Mesodermal cell (in vitro differentiated cells): Measurements from ENCODE around the gene GRM6.

ENCODE experiments used
- H3K27ac ChIP-seq: 2 replicates; pipeline ENCODE4 v1.7.0; 2013; ENCODE audit warnings: mild to moderate bottlenecking, low read depth, low read length, moderate library complexity; ENCODE audit not compliant: severe bottlenecking
- H3K36me3 ChIP-seq: 2 replicates; pipeline ENCODE4 v1.7.1; 2013; ENCODE audit warnings: mild to moderate bottlenecking, low read length, moderate library complexity; ENCODE audit not compliant: control insufficient read depth, insufficient read depth
- H3K4me1 ChIP-seq: one replicate; pipeline ENCODE4 v1.7.1; 2013; ENCODE audit warnings: mild to moderate bottlenecking, low read length; ENCODE audit not compliant: insufficient read depth, control insufficient read depth, poor library complexity, severe bottlenecking
- H3K4me3 ChIP-seq: 2 replicates; pipeline ENCODE4 v1.7.0; 2013; ENCODE audit warnings: low read length, control low read depth, mild to moderate bottlenecking; ENCODE audit not compliant: insufficient read depth, poor library complexity, severe bottlenecking; ENCODE audit errors: extremely low read depth
- H3K9me3 ChIP-seq: 2 replicates; pipeline ENCODE4 v1.7.1; 2013; ENCODE audit warnings: mild to moderate bottlenecking, low read length, moderate library complexity; ENCODE audit not compliant: control insufficient read depth
- WGBS, 2 experiments: methylation state at CpG; one replicate each; pipeline ENCODE4 v1.1.5; 2013; ENCODE audit warnings: missing lambda C conversion rate in 2 of 2; ENCODE audit not compliant: insufficient coverage in 2 of 2; 5-methylcytosine and 5-hydroxymethylcytosine counted together

GRM6 gene

GRCh38 chr5:178993955-178994579 is 1.1 kb downstream of the GRM6 start:
- Histone ChIP-seq H3K36me3 (no peaks in the 10 kb centered on the region), H3K4me1 (no peaks in the 10 kb centered on the region), H3K4me3 (no peak overlapping the region), H3K9me3 (peaks cover 21% of the 10 kb centered on the region), H3K27ac (no peak overlapping the region)
- 44 to 51% methylated on average over 45 to 51 of the region's 53 CpGs for WGBS, 2 experiments

- Histone ChIP-seq H3K4me1 (no peaks in the 10 kb centered on the region), H3K27ac (no peak overlapping the region), H3K9me3 (peaks cover 28% of the 10 kb centered on the region), H3K4me3 (no peak overlapping the region), H3K36me3 (no peaks in the 10 kb centered on the region)
- 86 to 88% methylated on average over 16 to 18 of the region's 20 CpGs for WGBS, 2 experiments
Measured at GRCh38 chr5:178993236-178993765, 1.8 kb downstream of the GRM6 start.

- H3K9me3 ChIP-seq, result peaks cover 30% of the 10 kb centered on the region
- no peak overlapping the region for H3K27ac ChIP-seq
- 65% methylated on average over 7 to 9 of the region's 9 CpGs for WGBS, 2 experiments
- no peaks in the 10 kb centered on the region for H3K36me3 ChIP-seq
- H3K4me3 ChIP-seq, result no peak overlapping the region
- no peaks in the 10 kb centered on the region for H3K4me1 ChIP-seq
Measured at GRCh38 chr5:178992291-178992895, 2.7 kb downstream of the GRM6 start.

GRCh38 chr5:178991190-178992145 is 3.7 kb downstream of the GRM6 start:
- Histone ChIP-seq H3K9me3 (peaks cover 34% of the 10 kb centered on the region), H3K4me1 (no peaks in the 10 kb centered on the region), H3K36me3 (no peaks in the 10 kb centered on the region), H3K27ac (no peak overlapping the region), H3K4me3 (no peak overlapping the region)
- 86 to 87% methylated on average over 19 to 24 of the region's 28 CpGs for WGBS, 2 experiments

GRCh38 chr5:178990491-178990890 is 4.6 kb downstream of the GRM6 start:
- 74 to 95% methylated on average over 4 to 10 of the region's 12 CpGs for WGBS, 2 experiments

GRCh38 chr5:178989311-178989710 is 5.8 kb downstream of the GRM6 start:
- H3K4me1 ChIP-seq, result no peaks in the 10 kb centered on the region
- WGBS, 2 experiments, result 79 to 85% methylated on average over 7 of the region's 7 CpGs
- no peak overlapping the region for H3K27ac ChIP-seq

More at GRCh38 chr5:178990491-178990890, 4.6 kb downstream of the GRM6 start:
- Histone ChIP-seq H3K4me1 (no peaks in the 10 kb centered on the region), H3K4me3 (no peak overlapping the region), H3K9me3 (peaks cover 42% of the 10 kb centered on the region), H3K36me3 (no peaks in the 10 kb centered on the region), H3K27ac (no peak overlapping the region)

GRCh38 chr5:178988436-178989220 is 6.5 kb downstream of the GRM6 start:
- Histone ChIP-seq H3K27ac (no peak overlapping the region), H3K36me3 (no peaks in the 10 kb centered on the region), H3K9me3 (peaks cover 51% of the 10 kb centered on the region), H3K4me1 (no peaks in the 10 kb centered on the region), H3K4me3 (no peak overlapping the region)
- 82 to 85% methylated on average over 19 to 23 of the region's 27 CpGs for WGBS, 2 experiments

More at GRCh38 chr5:178989311-178989710, 5.8 kb downstream of the GRM6 start:
- H3K9me3 ChIP-seq, result peaks cover 51% of the 10 kb centered on the region
- H3K4me3 ChIP-seq, result no peak overlapping the region
- no peaks in the 10 kb centered on the region for H3K36me3 ChIP-seq

GRCh38 chr5:178986326-178986960 is 8.7 kb downstream of the GRM6 start:
- Histone ChIP-seq H3K4me3 (no peak overlapping the region), H3K36me3 (no peaks in the 10 kb centered on the region), H3K4me1 (no peaks in the 10 kb centered on the region), H3K27ac (no peak overlapping the region), H3K9me3 (peaks cover 63% of the 10 kb centered on the region)
- WGBS, 2 experiments, result 92 to 93% methylated on average over 38 to 43 of the region's 43 CpGs

GRCh38 chr5:178984145-178985072 is 10.7 kb downstream of the GRM6 start:
- H3K27ac ChIP-seq, result no peak overlapping the region
- H3K36me3 ChIP-seq, result no peaks in the 10 kb centered on the region
- H3K4me1 ChIP-seq, result no peaks in the 10 kb centered on the region
- WGBS, 2 experiments, result 85 to 87% methylated on average over 36 of the region's 37 CpGs
- H3K9me3 ChIP-seq, result peaks cover 71% of the 10 kb centered on the region
- no peak overlapping the region for H3K4me3 ChIP-seq
